ENCODE measurements around the gene DIAPH2. TPM values are rescaled to one million over a fixed set of nuclear protein-coding genes. Genes with fewer than 3 reads are reported as not detected.
A peak's percentile ranks its signal among the peaks of the same experiment; 100 is the strongest.

Gene DIAPH2
- total and polyA plus RNA-seq, 5 donors = 3.6 to 12.3 (median 10.9) TPM

DNA sequence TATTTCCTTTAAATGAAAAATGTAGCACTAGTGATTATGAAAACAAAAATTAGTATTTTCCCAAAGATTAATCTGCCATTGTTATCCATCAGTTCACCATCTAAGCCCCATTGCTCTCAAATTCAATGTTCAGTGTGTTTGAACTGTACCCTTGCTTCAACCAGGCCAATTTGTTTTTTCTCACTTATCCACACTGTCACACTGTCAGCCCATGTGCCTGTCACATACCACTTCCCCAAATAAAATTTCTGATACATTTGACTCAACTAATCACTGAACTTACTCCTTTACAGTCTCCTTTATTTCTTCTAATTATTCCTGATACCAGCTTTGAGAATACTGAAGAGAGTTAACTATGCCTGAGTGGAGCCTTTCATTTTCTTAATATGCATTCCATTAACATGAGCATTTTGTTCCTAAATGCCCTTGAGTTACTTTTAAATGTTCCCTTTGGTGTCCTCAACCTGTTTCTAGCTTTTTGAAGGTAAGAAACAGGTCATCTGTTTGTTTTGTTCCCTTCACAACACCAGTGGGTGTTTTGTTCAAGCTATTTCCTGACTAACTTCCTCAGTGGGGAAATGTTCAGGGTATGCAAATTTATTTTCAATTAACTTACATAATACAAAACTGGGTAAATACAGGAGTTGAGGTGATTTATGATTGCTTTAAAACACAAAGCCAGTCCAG is 316.2 kb downstream of the DIAPH2 start:
- no peak for ATAC-seq
- H3K27ac ChIP-seq (ENCODE audit: low read length) = no peak overlapping the region
- intact Hi-C loops (cut with DNase I) = no loop called here
- no peaks in the 10 kb centered on the region for H3K4me1 ChIP-seq (ENCODE audit: control insufficient read depth, insufficient read depth, low read length)
- H3K4me3 ChIP-seq (ENCODE audit: low read length) = no peak overlapping the region
- H3K9me3 ChIP-seq (ENCODE audit: control insufficient read depth, low read length) = no peaks in the 10 kb centered on the region
- DNase-seq = no peak
- no peaks in the 10 kb centered on the region for H3K27me3 ChIP-seq (ENCODE audit: control insufficient read depth, insufficient read depth)

DNA sequence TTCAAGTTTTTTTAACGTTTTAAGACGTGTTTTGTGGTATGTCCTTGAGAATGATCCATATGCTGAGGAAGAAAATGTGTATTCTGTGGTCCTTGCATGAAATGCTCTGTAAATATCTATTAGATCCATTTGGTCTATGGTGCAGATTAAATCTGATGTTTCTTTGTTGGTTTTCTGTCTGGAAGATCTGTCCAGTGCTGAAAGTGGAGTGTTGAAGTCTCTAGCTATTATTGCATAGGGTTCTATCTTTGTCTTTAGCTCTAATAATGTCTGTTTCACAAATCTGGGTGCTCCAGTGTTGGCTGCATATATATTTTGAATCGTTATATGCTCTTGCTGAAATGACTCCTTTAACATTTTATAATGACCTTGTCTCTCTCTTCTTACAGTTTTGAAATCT is 321.5 kb downstream of the DIAPH2 start:
- H3K27me3 ChIP-seq (ENCODE audit: control insufficient read depth, insufficient read depth) = no peaks in the 10 kb centered on the region
- H3K27ac ChIP-seq (ENCODE audit: low read length) = no peak overlapping the region
- no peak overlapping the region for H3K4me3 ChIP-seq (ENCODE audit: low read length)
- intact Hi-C loops (cut with DNase I) = no loop called here
- H3K9me3 ChIP-seq (ENCODE audit: control insufficient read depth, low read length) = no peaks in the 10 kb centered on the region
- no peak for DNase-seq
- H3K4me1 ChIP-seq (ENCODE audit: control insufficient read depth, insufficient read depth, low read length) = no peaks in the 10 kb centered on the region
- ATAC-seq = no peak
- WGBS = 97% methylated on average over 3 of the region's 3 CpGs

DNA sequence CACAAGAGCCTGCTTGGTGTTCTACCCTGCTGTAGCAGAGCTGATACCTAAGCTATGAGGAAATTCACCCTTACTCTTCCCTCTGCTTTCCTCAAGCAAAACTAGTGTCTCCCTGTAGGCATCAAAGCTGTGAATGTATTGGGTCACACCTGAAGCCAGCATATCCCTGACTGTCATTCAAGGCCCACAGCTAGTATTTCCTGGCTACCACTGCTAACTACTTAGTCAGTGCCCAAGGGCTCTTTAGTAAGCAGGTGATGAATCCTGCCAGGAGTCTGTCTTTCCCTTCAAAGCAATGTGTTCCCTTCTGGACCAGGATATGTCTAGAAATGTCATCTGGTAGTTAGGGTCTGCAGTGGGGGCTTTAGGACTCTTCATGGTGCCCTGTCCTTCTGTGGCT is 324.7 kb downstream of the DIAPH2 start:
- H3K27me3 ChIP-seq (ENCODE audit: control insufficient read depth, insufficient read depth) = no peaks in the 10 kb centered on the region
- ATAC-seq = no peak
- H3K4me3 ChIP-seq (ENCODE audit: low read length) = no peak overlapping the region
- H3K27ac ChIP-seq (ENCODE audit: low read length) = no peak overlapping the region
- H3K4me1 ChIP-seq (ENCODE audit: control insufficient read depth, insufficient read depth, low read length) = no peaks in the 10 kb centered on the region
- H3K9me3 ChIP-seq (ENCODE audit: control insufficient read depth, low read length) = no peaks in the 10 kb centered on the region
- no peak for DNase-seq
- intact Hi-C loops (cut with DNase I) = no loop called here

DNA sequence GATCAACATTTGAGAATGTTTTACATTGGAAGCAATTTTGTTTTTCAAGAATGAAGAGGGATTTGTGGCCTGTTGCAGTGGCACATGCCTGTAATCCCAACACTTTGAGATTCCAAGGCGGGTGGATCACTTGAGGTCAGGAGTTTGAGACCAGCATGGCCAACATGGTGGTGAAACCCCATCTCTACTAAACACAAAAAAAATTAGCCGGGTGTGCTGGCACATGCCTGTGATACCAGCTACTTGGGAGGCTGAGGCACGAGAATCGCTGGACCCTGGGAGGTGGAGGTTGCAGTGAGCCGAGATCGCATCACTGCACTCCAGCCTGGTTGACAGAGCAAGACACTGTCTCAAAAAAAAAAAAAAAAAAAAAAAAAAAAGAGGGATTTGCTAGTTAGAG is 326.9 kb downstream of the DIAPH2 start:
- 98% methylated on average over 6 of the region's 6 CpGs for WGBS
- H3K9me3 ChIP-seq (ENCODE audit: control insufficient read depth, low read length) = no peaks in the 10 kb centered on the region
- no peak for DNase-seq
- no peak overlapping the region for H3K4me3 ChIP-seq (ENCODE audit: low read length)
- H3K27me3 ChIP-seq (ENCODE audit: control insufficient read depth, insufficient read depth) = no peaks in the 10 kb centered on the region
- ATAC-seq = no peak
- H3K4me1 ChIP-seq (ENCODE audit: control insufficient read depth, insufficient read depth, low read length) = no peaks in the 10 kb centered on the region
- intact Hi-C loops (cut with DNase I) = no loop called here
- H3K27ac ChIP-seq (ENCODE audit: low read length) = no peak overlapping the region

DNA sequence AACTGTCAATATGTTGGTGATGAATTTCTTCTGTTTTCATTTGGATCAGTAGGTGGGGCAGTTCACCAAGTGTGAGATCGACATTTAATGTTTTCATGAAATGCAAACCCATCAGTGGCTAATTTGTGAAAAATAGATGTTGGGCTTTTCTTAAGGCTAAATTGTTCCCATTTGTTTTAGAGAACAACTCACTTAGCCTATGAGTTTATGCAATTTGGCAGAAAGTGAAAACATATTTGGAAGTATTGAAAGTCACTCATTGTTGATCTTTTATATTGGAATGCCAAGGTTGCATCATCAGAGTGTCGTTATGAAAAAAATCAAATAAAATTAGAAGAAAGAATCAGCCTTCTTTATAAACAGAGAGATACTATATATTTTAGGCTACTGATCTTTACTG is 331.5 kb downstream of the DIAPH2 start:
- DNase-seq (no peak), ATAC-seq (no peak)
- Histone ChIP-seq H3K9me3 (ENCODE audit: control insufficient read depth, low read length) (no peaks in the 10 kb centered on the region), H3K4me3 (ENCODE audit: low read length) (no peak overlapping the region), H3K27me3 (ENCODE audit: control insufficient read depth, insufficient read depth) (no peaks in the 10 kb centered on the region), H3K27ac (ENCODE audit: low read length) (no peak overlapping the region), H3K4me1 (ENCODE audit: control insufficient read depth, insufficient read depth, low read length) (no peaks in the 10 kb centered on the region)
- intact Hi-C loops (cut with DNase I) = no loop called here
- WGBS = 66% methylated on average over 2 of the region's 2 CpGs

DNA sequence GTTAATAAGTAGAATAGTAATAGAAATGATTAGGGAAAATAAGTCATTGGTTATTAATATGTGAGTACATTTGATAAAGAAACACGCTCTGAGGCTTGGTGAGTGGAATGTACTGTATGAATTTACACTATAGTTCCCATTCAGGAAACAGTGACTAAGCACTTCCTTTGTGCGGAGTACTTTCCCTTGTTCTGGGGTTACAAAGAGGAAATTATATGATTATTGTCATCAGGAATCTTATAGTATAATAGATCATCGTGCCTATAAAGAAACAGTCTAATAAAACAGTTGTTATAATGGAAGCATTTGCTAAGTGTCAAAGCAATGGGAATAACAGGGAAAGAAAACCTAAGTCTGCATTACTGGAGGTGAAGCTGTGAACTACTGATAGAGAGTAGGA is 337.0 kb downstream of the DIAPH2 start:
- DNase-seq = no peak
- WGBS = 58% methylated on average over 3 of the region's 3 CpGs
- no peak for ATAC-seq
- H3K4me1 ChIP-seq (ENCODE audit: control insufficient read depth, insufficient read depth, low read length) = no peaks in the 10 kb centered on the region
- H3K4me3 ChIP-seq (ENCODE audit: low read length) = no peak overlapping the region
- no peaks in the 10 kb centered on the region for H3K9me3 ChIP-seq (ENCODE audit: control insufficient read depth, low read length)
- no peaks in the 10 kb centered on the region for H3K27me3 ChIP-seq (ENCODE audit: control insufficient read depth, insufficient read depth)
- no peak overlapping the region for H3K27ac ChIP-seq (ENCODE audit: low read length)
- intact Hi-C loops (cut with DNase I) = no loop called here

DNA sequence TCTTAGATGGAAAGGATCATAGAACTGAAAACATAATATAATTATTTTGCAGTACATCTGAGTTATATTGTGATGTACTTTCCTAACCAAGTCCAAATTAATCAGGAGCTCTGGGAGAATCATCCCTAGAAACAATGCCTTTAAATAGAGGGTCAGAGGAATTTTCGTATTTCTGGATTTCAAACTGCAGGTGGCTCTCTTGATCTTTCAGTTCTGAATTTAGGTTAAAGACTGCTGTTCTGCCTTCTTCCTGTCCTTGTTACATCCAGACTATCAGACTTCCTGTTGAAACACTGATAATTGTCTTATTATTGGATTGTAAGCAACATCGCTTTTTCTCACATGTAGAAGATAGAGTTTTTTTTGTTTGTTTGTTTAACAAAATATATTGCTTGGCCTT is 341.8 kb downstream of the DIAPH2 start:
- WGBS = 42% methylated on average over 2 of the region's 2 CpGs
- Histone ChIP-seq H3K27me3 (ENCODE audit: control insufficient read depth, insufficient read depth) (no peaks in the 10 kb centered on the region), H3K9me3 (ENCODE audit: control insufficient read depth, low read length) (no peaks in the 10 kb centered on the region), H3K27ac (ENCODE audit: low read length) (no peak overlapping the region), H3K4me3 (ENCODE audit: low read length) (no peak overlapping the region), H3K4me1 (ENCODE audit: control insufficient read depth, insufficient read depth, low read length) (no peaks in the 10 kb centered on the region)
- DNase-seq (no peak), ATAC-seq (no peak)
- intact Hi-C loops (cut with DNase I) = no loop called here

DNA sequence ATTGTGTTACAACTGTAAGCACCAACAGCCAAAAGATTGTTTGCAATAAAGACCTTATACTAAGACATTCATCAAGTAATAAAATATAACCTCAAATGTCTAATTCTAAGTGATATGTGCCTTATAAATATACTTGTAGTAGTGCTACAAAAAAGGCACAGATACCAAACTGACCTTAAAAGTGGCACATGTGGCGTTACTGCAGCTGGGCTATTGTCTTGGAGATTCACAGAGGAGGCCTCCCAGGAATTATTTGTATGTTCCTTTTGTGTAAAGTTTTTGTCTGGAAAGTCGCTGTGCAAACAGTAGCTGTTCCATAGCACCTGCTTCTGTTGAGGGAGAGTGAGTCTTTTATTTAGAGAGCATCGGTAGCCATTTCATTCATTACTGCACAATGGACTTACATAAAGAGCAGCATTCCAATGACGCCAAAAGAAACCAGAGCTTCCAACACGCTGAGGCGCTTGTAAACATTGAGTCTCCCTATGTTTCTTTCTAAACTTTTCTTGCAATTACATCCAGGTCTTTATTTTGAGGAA is 342.8 kb downstream of the DIAPH2 start:
- WGBS = 84% methylated on average over 6 of the region's 6 CpGs
- ATAC-seq (no peak), DNase-seq (no peak)
- intact Hi-C loops (cut with DNase I) = no loop called here
- Histone ChIP-seq H3K4me3 (ENCODE audit: low read length) (no peak overlapping the region), H3K27ac (ENCODE audit: low read length) (no peak overlapping the region), H3K9me3 (ENCODE audit: control insufficient read depth, low read length) (no peaks in the 10 kb centered on the region), H3K4me1 (ENCODE audit: control insufficient read depth, insufficient read depth, low read length) (no peaks in the 10 kb centered on the region), H3K27me3 (ENCODE audit: control insufficient read depth, insufficient read depth) (no peaks in the 10 kb centered on the region)

DNA sequence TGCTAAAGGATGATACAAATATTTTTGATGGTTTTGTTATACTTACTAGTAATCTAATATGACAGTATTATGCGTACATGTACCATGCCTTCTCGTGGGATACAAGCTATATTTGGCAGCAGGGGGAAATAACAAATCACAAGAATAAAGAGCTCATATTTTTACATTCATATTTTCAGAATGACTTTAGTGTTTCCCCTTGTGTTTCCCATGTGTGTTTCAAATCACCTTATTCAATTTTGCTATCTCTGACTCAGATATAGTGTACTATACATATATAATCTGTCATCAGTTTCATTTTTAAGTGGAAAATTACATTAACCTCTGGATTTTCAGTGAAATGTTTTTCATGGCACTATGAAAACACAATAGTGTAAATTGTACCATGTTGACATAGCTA is 345.8 kb downstream of the DIAPH2 start:
- Histone ChIP-seq H3K4me3 (ENCODE audit: low read length) (no peak overlapping the region), H3K27ac (ENCODE audit: low read length) (no peak overlapping the region), H3K27me3 (ENCODE audit: control insufficient read depth, insufficient read depth) (no peaks in the 10 kb centered on the region), H3K9me3 (ENCODE audit: control insufficient read depth, low read length) (no peaks in the 10 kb centered on the region), H3K4me1 (ENCODE audit: control insufficient read depth, insufficient read depth, low read length) (no peaks in the 10 kb centered on the region)
- DNase-seq (no peak), ATAC-seq (no peak)
- intact Hi-C loops (cut with DNase I) = no loop called here
- 79% methylated on average over 2 of the region's 2 CpGs for WGBS

DNA sequence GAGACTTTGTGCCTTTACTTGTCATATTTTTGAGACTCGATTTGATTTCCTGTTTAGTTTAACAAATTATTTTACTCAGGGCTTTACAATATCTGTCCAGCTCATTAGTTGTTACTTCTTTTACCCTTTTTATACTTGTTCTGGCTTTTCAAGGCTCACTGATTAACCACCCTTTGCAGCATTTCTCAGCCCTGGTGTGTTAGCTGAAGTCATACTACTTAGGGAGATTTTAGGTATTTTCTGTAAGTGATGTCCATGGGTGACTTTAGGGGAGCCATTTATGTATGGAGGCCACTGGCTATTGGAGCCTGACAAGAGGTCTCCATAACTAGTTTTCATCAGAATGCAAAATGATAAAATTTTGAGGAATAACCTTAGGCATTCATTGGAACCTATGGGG is 346.3 kb downstream of the DIAPH2 start:
- H3K27me3 ChIP-seq (ENCODE audit: control insufficient read depth, insufficient read depth) = no peaks in the 10 kb centered on the region
- no peaks in the 10 kb centered on the region for H3K9me3 ChIP-seq (ENCODE audit: control insufficient read depth, low read length)
- H3K4me3 ChIP-seq (ENCODE audit: low read length) = no peak overlapping the region
- H3K4me1 ChIP-seq (ENCODE audit: control insufficient read depth, insufficient read depth, low read length) = no peaks in the 10 kb centered on the region
- 63% methylated on average over 1 of the region's 1 CpG for WGBS
- H3K27ac ChIP-seq (ENCODE audit: low read length) = no peak overlapping the region
- no peak for ATAC-seq
- intact Hi-C loops (cut with DNase I) = no loop called here
- no peak for DNase-seq

DNA sequence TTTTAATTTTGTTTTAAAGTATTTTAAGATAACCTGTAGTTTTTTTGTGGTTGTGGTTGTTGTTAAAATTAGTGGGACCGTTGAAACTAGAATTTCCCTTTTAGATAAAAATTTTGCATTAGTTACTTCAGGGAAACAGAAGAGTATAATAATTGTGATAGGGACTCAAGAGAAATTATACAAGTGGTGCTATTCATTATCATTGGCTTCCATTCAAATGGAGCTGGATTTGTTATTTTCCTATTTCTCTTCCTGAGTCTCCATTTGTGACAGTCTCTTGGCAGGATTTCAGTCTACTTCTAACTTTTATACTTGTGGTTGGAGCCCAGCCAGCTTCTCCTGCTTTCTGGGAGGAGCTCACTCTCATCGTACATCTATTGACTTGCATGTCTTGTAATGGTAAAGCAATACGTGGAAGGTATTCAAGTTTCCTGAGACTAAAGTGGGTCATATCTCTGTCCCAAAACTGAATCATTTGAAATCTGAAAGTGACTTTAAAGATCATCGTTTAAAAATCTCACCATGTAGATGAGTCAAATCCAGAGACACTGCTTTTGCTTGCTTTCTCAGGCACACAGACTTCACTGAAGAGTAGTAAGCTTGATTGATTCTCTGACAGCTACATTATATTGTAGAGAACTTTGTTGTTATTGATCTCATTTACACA is 354.9 kb downstream of the DIAPH2 start:
- intact Hi-C loops (cut with DNase I) = no loop called here
- ATAC-seq (no peak), DNase-seq (peak; percentile 23 to 59 (median 44))
- Histone ChIP-seq H3K4me3 (ENCODE audit: low read length) (peak overlapping the region; percentile 3), H3K27ac (ENCODE audit: low read length) (no peak overlapping the region), H3K9me3 (ENCODE audit: control insufficient read depth, low read length) (no peaks in the 10 kb centered on the region), H3K4me1 (ENCODE audit: control insufficient read depth, insufficient read depth, low read length) (no peaks in the 10 kb centered on the region), H3K27me3 (ENCODE audit: control insufficient read depth, insufficient read depth) (no peaks in the 10 kb centered on the region)
- WGBS = 11% methylated on average over 4 of the region's 4 CpGs
